GM19193 (cell line): ENCODE measurements around the gene RRAD.

Experiments used
- POLR2A ChIP-seq: IDR thresholded peaks from 4 replicates; pipeline ENCODE4 v1.6.1; 2011; ENCODE audit not compliant: insufficient read depth, insufficient read length; ENCODE audit errors: extremely low read depth

The RRAD gene

DNA sequence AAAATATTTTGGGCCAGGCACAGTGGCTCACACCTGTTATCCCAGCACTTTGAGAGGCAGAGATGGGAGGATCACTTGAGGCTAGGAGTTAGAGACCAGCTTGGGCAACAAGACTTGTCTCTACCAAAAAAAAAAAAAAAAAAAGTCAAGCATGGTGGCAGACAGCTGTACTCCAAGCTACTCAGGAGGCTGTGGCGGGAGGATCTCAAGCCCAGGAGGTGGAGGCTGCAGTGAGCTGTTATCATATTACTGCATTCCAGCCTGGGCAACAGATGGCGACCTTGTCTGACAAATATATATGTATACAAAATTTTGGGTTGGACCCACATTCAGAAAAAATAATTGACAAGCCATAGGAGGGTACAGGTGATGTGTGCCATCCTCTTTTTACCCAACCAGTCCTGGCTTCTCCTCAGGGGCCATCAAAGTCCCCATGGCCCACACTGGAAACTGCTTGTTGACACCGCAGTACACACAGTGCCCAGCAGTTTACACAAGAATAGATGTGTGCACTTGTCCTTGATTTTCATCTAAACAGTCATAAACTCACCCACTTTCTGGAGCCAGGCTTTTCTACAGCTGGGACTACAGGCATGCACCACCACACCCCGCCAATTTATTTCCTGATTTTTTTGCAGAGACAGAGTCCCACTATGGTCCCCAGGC is 11.7 kb upstream of the RRAD start:
- no peak for TF ChIP-seq POLR2A

- TF ChIP-seq POLR2A = no peak
Observed at GRCh38 chr16:66936462-66936861, 11.1 kb upstream of the RRAD start.

- no peak for TF ChIP-seq POLR2A
Observed at GRCh38 chr16:66935314-66936011, 10.1 kb upstream of the RRAD start, which contains the start of gene CES2. Gene CES2 (plus strand): TSS chr16:66935516. CDS start chr16:66935636, 120 bp downstream.

DNA sequence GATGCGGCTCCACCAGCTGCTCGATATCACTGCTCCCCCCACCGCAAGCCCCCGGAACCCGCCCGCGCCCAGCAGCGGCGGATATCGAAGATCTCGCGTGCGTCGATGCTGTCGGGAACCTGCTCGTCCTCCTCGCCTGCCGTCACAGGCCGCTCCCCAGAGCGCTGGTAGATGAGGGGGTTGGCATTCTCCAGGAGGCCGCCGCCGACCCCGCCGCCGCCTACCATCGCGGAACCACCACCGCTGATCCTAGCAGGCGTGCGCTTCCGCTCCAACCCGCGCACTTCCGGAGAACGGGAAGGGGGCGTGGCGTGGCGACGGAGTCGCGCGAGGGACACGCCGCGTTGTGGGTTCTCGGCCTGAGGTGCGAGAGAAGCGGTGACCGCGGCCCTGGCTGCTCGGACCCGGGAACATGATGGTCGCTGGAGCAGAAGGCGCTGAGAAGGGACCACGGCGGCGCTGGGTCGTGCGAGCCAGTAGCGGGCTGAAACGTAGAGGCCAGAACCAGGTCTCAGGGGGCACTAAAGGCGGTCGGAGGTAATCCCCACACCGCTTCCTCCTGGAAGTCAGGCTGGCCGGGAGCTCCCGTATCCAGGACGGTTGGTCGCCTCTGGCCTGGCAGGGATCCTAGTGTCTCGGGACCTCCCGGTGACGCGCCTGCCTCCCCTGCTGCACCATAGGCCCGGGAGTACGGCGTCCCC is 9.0 kb upstream of the RRAD start, which contains the start of gene CIAO2B:
TSS of gene CIAO2B (minus strand) at position 265 of the 701 bp plus-strand sequence. CDS start at position 227, 38 bp downstream.
- peak; percentile 85 for TF ChIP-seq POLR2A

DNA sequence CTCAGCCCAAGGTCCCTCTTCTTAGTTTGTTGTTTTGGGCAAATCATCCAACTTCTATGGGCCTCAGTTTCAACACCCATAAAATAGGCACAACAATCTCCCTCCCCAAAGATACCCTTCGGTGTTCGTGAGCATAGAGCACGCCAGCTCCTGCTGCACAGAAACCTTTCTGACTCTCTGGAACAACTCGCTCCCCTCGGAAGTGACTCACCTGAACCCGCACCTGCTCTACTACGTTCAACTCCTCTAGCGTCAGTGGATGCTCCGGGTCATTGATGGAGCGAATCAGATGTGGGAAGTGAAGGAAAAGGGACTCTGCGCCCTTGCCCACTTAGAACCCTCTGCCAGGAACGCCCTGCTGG is 8.4 kb upstream of the RRAD start:
- no peak for TF ChIP-seq POLR2A

DNA sequence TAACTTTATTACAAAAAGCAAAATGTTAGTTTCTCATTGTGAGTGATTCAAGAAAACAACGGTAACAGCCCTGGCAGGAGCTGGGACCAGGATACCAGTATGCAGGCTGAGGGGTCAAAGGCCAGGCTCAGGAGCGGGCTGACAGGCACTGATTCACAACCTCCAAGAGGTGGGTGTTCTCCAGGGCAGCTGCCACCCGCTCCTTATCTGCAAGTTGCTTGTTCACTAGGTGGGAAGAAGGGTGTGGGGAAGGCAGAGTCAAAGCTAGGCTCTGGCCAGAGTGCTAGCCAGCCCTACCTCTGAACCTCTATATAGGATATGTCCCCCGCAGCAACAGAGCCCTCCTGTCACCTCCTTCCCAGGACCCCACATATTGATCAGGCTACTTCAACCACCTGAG is 6.7 kb upstream of the RRAD start:
- TF ChIP-seq POLR2A = no peak

DNA sequence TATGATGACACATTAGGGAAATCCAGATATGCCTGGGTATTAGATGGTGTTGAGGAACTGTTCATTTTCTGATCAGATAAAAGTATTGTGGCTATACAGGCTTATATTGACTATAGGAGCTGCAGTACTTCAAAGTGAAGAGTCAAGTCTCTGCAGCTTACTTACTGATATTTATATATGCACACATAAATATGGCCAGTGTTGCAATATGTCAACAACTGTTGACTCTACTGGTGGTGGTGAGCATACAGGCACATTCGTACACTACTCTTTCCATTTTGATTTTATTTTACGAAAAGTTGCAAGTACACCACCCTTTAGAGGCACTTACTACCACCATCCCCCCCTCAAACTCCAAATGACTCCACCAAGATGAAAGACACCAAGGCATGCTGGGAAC is 6.3 kb upstream of the RRAD start:
- no peak for TF ChIP-seq POLR2A

- no peak for TF ChIP-seq POLR2A
Observed at GRCh38 chr16:66930189-66930588, 4.9 kb upstream of the RRAD start.

DNA sequence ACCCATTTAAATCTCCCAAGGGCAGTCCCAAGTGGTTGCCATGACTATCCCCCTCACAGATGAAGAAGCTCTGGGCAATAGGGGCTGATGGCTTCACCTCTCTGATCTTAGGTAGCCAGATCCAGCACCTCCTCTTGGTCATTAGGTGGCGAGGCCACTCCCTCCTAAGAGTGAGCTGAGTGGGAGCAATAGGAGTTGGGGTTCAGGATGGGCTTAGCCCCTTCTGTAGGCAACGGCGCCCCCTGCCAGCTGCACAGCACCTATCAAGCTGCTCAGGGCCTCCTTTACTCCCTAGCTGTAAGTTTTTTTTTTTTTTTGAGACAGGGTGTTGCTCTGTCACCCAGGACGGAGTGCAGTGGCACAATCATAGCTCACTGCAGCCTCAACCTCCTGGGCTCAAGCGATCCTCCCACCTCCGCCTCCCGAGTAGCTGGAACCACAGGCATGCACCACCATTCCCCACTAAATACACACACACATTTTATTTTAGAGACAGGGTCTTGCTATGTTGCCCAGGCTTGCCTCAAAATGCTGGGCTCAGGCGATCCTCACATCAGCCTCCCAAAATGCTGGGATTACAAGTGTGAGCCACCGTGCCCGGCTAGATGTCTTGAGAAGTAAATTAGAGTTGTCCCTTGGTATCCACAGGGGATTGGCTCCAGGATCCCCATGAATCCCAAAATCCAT is 3.5 kb upstream of the RRAD start:
- no peak for TF ChIP-seq POLR2A

DNA sequence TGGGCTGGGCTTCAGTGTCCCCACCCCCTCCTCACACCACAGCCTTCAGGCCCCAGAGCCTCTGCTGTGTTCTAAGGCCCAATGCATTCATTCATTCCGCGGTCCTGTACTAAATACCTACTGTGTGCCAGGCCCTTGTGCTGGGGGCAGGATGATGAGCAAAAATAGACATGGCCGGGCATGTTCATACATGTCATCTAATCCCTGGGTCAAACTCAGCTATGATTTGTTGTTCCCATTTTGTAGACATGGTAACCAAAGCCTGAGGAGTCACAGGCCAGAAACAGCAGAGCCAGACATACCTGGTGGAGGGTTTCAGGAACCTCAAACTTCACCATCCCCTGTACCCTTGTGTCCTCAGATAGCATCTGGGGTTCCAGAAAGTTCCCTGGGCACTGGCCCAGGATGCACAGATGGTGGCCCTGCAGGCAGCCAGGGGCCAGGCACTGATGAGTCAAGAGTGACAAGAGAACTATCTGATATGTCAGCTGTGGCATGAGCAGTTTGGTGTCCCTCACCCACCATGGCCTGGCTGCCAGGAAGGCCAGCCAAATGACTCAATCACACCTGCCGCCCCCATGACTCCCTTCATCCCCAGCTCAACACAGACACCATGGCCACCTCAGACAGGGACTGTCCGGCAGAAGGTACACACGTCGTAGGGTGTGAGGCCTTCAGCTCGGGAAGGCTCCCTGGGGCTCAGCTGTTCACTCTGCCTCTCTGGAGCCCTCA is 2.7 kb upstream of the RRAD start:
- no peak for TF ChIP-seq POLR2A

- TF ChIP-seq POLR2A = no peak
Observed at GRCh38 chr16:66926961-66927436, 1.7 kb upstream of the RRAD start.

DNA sequence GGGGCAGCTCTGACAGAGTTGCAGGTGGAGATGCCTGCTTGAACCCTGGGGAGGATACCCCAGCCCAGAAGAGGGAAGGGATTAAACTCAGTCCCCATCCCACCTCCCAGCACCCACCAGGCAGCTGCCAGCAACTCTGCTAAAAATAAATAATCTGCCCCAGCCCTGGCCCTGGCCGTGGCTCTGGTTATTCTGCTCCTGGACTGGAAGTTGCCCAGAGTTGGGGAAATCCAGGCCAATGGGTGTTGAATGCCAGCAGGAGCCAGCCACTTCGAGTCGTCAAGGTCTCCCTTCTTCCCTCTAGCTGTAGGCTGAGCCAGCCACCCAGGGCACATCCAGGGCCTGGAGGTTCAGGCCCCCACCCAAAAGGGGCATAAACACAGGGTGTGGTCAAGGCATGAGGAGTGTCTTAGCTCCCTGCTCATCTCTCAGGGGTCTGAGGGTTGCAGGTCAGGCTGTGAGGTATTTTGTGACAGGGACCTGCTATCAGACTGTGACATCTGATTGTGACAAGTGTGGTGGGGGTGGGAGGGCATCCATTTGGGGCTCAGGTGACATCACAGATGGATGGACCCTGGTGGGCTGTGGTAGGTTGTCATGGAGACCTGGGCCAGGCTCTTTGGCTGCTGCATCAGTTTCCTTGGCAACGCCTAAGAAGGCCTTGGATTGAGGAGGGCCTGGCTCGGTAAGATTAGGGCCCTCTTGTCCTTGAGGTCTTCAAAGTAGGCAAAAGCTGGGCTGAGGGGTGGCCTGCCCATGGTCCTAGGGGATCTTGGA is 1.0 kb upstream of the RRAD start:
- no peak for TF ChIP-seq POLR2A

DNA sequence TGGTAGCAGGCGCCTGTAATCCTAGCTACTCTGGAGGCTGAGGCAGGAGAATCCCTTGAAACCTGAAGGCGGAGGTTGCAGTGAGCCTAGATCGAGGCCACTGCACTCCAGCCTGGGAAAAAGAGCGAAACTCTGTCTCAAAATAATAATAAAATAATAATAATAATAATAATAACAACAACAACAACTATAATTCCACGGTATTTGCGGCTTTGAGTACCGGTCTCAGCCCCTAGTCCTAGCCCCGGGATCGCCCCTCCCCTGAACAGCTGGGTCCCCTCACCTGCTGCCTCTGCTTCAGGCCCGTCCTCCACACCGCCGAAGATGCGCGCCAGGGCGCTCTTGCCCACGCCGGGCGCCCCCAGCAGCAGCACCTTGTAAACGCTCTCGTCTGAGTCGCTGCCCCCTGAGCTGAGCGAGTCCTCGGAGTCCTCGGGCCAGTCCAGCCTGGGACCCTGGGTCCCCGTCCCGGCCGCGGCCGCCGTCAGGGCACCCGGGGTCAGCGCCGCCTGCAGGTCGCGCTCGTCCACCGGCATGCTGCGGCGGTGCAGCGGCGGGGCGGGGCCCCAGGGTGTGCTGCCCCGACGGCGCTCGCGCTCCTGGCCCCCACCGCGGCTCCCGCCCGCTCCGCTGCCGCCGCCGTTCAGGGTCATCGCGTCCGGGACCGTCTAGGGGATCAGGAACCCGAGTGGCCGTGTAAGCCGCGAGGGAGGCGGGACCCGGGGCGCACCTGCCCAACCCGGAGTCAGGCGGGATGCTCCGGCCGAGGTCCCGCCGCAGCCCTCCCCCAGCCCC is 611 bp downstream of the RRAD start:
- TF ChIP-seq POLR2A = no peak
